B cell (primary cell): ENCODE data around the gene MAPK9. TPM values are rescaled to one million over a fixed set of nuclear protein-coding genes. Genes with fewer than 3 reads are reported as not detected.

Source experiments
- ATAC-seq: fragments of 200-7000 bp; cut with Tn5 transposase; one replicate; pipeline ENCODE4 v1.10.0; 2021; ENCODE audit warnings: low read depth, mild to moderate bottlenecking, moderate number of reproducible peaks, moderate library complexity
- CTCF ChIA-PET: fragments of 350-600 bp; sonication (Branson Sonifier 250); formaldehyde crosslinking; loops from one replicate; lab custom pipeline; 2021; ENCODE audit warnings: antibody characterized with exemption, inconsistent platforms; lab: Charles Lee
- POLR2A ChIA-PET: fragments of 350-600 bp; sonication (Branson Sonifier 250); formaldehyde crosslinking; loops from one replicate; lab custom pipeline; 2021; ENCODE audit warnings: antibody characterized with exemption; lab: Charles Lee
- DNase-seq: peaks from one replicate; pipeline ENCODE4 v3.0.0; 2013
- H2AFZ ChIP-seq: 2 replicates; pipeline ENCODE4 v1.6.1; 2012; ENCODE audit warnings: mild to moderate bottlenecking, low read depth, low read length; ENCODE audit not compliant: insufficient read depth, poor library complexity, severe bottlenecking
- H3K27ac ChIP-seq, 2 donors: 1 replicate in 1 of 2; 2 replicates in 1 of 2; pipeline ENCODE4 v1.5.1; 2012 to 2013; ENCODE audit warnings: low read length in 2 of 2, mild to moderate bottlenecking in 2 of 2, moderate library complexity in 1 of 2
- H3K27me3 ChIP-seq, 4 experiments: fragments of 200-600 bp in 1 of 4; sonication (generic) in 1 of 4; replicated peaks in 1 of 4; 1 replicate in 2 of 4; 2 replicates in 2 of 4; pipeline versions ENCODE4 v1.6.1 to v1.7.0; 2013 to 2016; ENCODE audit warnings: low read length in 3 of 4, mild to moderate bottlenecking in 2 of 4, mixed read lengths in 1 of 4, moderate library complexity in 1 of 4; ENCODE audit not compliant: insufficient read depth in 4 of 4, control insufficient read depth in 3 of 4; ENCODE audit errors: control extremely low read depth in 1 of 4
- H3K36me3 ChIP-seq, 2 experiments: replicated peaks in 1 of 2; 1 replicate in 1 of 2; 2 replicates in 1 of 2; pipeline versions ENCODE4 v1.6.1 to v1.7.1; 2013; ENCODE audit warnings: low read length in 1 of 2; ENCODE audit not compliant: insufficient read depth in 2 of 2, control insufficient read depth in 1 of 2; ENCODE audit errors: control extremely low read depth in 1 of 2, extremely low read depth in 1 of 2
- H3K4me1 ChIP-seq, 2 donors: fragments of 200-600 bp in 1 of 2; sonication (generic) in 1 of 2; 1 replicate in 1 of 2; 2 replicates in 1 of 2; pipeline versions ENCODE4 v1.5.1 to v1.6.1; 2013 to 2017; ENCODE audit warnings: low read length in 2 of 2; ENCODE audit not compliant: control insufficient read depth in 2 of 2, insufficient read depth in 2 of 2
- H3K4me2 ChIP-seq: replicated peaks from 2 replicates; pipeline ENCODE3; 2012; ENCODE audit warnings: mild to moderate bottlenecking, low read depth, low read length; ENCODE audit not compliant: poor library complexity, severe bottlenecking
- H3K4me3 ChIP-seq, 5 experiments: fragments of 200-600 bp in 1 of 5; sonication (generic) in 1 of 5; 1 replicate in 3 of 5; 2 replicates in 2 of 5; pipeline versions ENCODE4 v1.5.1 to v1.7.0; 2011 to 2016; ENCODE audit warnings: low read length in 4 of 5, mild to moderate bottlenecking in 4 of 5, low read depth in 2 of 5, control low read depth in 1 of 5, moderate library complexity in 1 of 5; ENCODE audit not compliant: insufficient read depth in 1 of 5; ENCODE audit errors: control extremely low read depth in 1 of 5, extremely low read depth in 1 of 5
- H3K79me2 ChIP-seq: fragments of 200-600 bp; sonication (generic); one replicate; pipeline ENCODE4 v1.6.0; 2016; ENCODE audit warnings: low read length; ENCODE audit not compliant: control insufficient read depth, insufficient read depth
- H3K9ac ChIP-seq: fragments of 200-600 bp; sonication (generic); 2 replicates; pipeline ENCODE4 v1.6.1; 2017; ENCODE audit warnings: mild to moderate bottlenecking, low read length, moderate library complexity
- H3K9me3 ChIP-seq, 3 donors: one replicate each; pipeline versions ENCODE4 v1.6.1 to v1.7.1; 2013; ENCODE audit warnings: low read length in 2 of 3; ENCODE audit not compliant: control insufficient read depth in 2 of 3, insufficient read depth in 1 of 3; ENCODE audit errors: control extremely low read depth in 1 of 3
- H4K20me1 ChIP-seq: 2 replicates; pipeline ENCODE4 v1.6.0; 2012; ENCODE audit warnings: mild to moderate bottlenecking, low read length; ENCODE audit not compliant: insufficient read depth, control insufficient read depth, poor library complexity, severe bottlenecking
- H3K27ac Mint-ChIP-seq: one replicate; pipeline ENCODE4 v1.8.0; 2021; ENCODE audit warnings: mixed read lengths
- H3K27me3 Mint-ChIP-seq: one replicate; pipeline ENCODE4 v1.8.0; 2021; ENCODE audit warnings: mixed read lengths
- H3K4me1 Mint-ChIP-seq: one replicate; pipeline ENCODE4 v1.8.0; 2021; ENCODE audit warnings: mixed read lengths
- H3K4me3 Mint-ChIP-seq: one replicate; pipeline ENCODE4 v1.8.0; 2021; ENCODE audit warnings: mixed read lengths
- H3K9me3 Mint-ChIP-seq: one replicate; pipeline ENCODE4 v1.8.0; 2022; ENCODE audit warnings: mixed read lengths; ENCODE audit not compliant: insufficient read depth
- CTCF ChIP-seq: fragments of 200-600 bp; IDR thresholded peaks from one replicate; pipeline ENCODE4 v1.8.0; 2022; ENCODE audit warnings: antibody characterized with exemption, mild to moderate bottlenecking
- EZH2 ChIP-seq: IDR thresholded peaks from 2 replicates; pipeline ENCODE4 v1.6.1; 2012; ENCODE audit warnings: borderline replicate concordance, low read depth, mild to moderate bottlenecking, moderate library complexity, low read length; ENCODE audit not compliant: insufficient read depth, poor library complexity, severe bottlenecking
- WGBS: methylation state at CpG from one replicate; pipeline ENCODE4 v1.1.5; 2013; ENCODE audit warnings: missing lambda C conversion rate; ENCODE audit not compliant: insufficient coverage; 5-methylcytosine and 5-hydroxymethylcytosine counted together
- intact Hi-C: fragments of 100-400 bp; cut with micrococcal nuclease; formaldehyde crosslinking; loops from one replicate; pipeline ENCODE4 v1.10.0; 2022
- polyA plus RNA-seq: library from polyadenylated mRNA; depleted of rRNA; stranded (reverse); fragments of >200 nt; gene quantifications from 2 replicates; pipeline ENCODE4 v1.2.3, GENCODE V29; 2012
- total RNA-seq, 2 donors: library from RNA; stranded (reverse); fragments of 120-200 nt in 1 of 2; gene quantifications; 1 replicate in 1 of 2; 2 replicates in 1 of 2; pipeline versions ENCODE4 v1.2.3 to v1.2.4, GENCODE V29; 2013 to 2022

MAPK9 gene
- total and polyA plus RNA-seq, 2 donors (not counting 1 experiment from before 2014, with no cell fraction given), result 19.7 to 40.4 TPM

- Mint-ChIP-seq H3K4me1 (no peaks in the 10 kb centered on the region), H3K4me3 (no peak overlapping the region), H3K9me3 (no peaks in the 10 kb centered on the region), H3K27me3 (peaks cover 14% of the 10 kb centered on the region), H3K27ac (no peak overlapping the region)
- H3K4me3 ChIP-seq, result no peak overlapping the region
- H3K4me1 ChIP-seq, result peaks cover 0 to 4% of the 10 kb centered on the region in 2 donors
- ATAC-seq, result no peak
- DNase-seq, result no peak
- H3K4me2 ChIP-seq, result no peak overlapping the region
- CTCF ChIA-PET, result interaction anchor here (1.9 kb wide), 1 partner anchor 38 kb away, joined by 7 read pairs; no protein-coding TSS in a partner anchor
- WGBS, result 59% methylated on average over 7 of the region's 7 CpGs
- intact Hi-C loops, result no loop called here
- H3K27ac ChIP-seq, result no peak overlapping the region
- H4K20me1 ChIP-seq, result no peaks in the 10 kb centered on the region
- H3K79me2 ChIP-seq, result no peaks in the 10 kb centered on the region
- TF ChIP-seq EZH2, result no peak
- no peak for TF ChIP-seq CTCF
- peaks cover 0 to 8% (median 0%) of the 10 kb centered on the region in 4 experiments for H3K27me3 ChIP-seq
- H3K36me3 ChIP-seq, result no peaks in the 10 kb centered on the region
- H3K9me3 ChIP-seq, result no peaks in the 10 kb centered on the region
- POLR2A ChIA-PET, result no interaction called here
- H3K9ac ChIP-seq, result no peak overlapping the region
- no peak overlapping the region for H2AFZ ChIP-seq
Measured at GRCh38 chr5:180331647-180331950, 39.7 kb upstream of the MAPK9 start.

- Mint-ChIP-seq H3K27me3 (peaks cover 11% of the 10 kb centered on the region), H3K4me1 (no peaks in the 10 kb centered on the region), H3K4me3 (no peak overlapping the region), H3K9me3 (no peaks in the 10 kb centered on the region), H3K27ac (no peak overlapping the region)
- TF ChIP-seq EZH2, result no peak
- TF ChIP-seq CTCF, result no peak
- H4K20me1 ChIP-seq, result no peaks in the 10 kb centered on the region
- no peaks in the 10 kb centered on the region for H3K79me2 ChIP-seq
- no peak for ATAC-seq
- no peaks in the 10 kb centered on the region for H3K9me3 ChIP-seq
- no peak for DNase-seq
- no peak overlapping the region for H3K27ac ChIP-seq
- H3K27me3 ChIP-seq, result peaks cover 0 to 8% (median 0%) of the 10 kb centered on the region in 4 experiments
- no peak overlapping the region for H3K4me2 ChIP-seq
- ChIA-PET POLR2A (no interaction called here), CTCF (interaction anchor here (1.1 to 1.9 kb wide), 3 partner anchors 15 to 39 kb away, joined by 3 to 7 read pairs (median 4); partner anchors contain the start of gene MAPK9)
- H2AFZ ChIP-seq, result no peak overlapping the region
- intact Hi-C loops, result no loop called here
- no peak overlapping the region for H3K4me3 ChIP-seq
- H3K9ac ChIP-seq, result no peak overlapping the region
- H3K36me3 ChIP-seq, result no peaks in the 10 kb centered on the region
- peaks cover 0 to 4% of the 10 kb centered on the region in 2 donors for H3K4me1 ChIP-seq
- 82% methylated on average over 11 of the region's 16 CpGs for WGBS
Measured at GRCh38 chr5:180330810-180331646, 39.1 kb upstream of the MAPK9 start.
